Type B pancreatic cell (in vitro differentiated cells): ENCODE data around the gene ANKRD17. TPM values are rescaled to one million over a fixed set of nuclear protein-coding genes. Genes with fewer than 3 reads are reported as not detected.

ENCODE experiments used
- DNase-seq: peaks from one replicate; pipeline ENCODE4 v3.0.0; 2021; ENCODE audit warnings: mixed read lengths; ENCODE audit not compliant: unreplicated experiment; ENCODE audit errors: extremely low spot score
- H3K27ac Mint-ChIP-seq: 2 replicates; pipeline ENCODE4 v1.8.0; 2021; ENCODE audit warnings: mild to moderate bottlenecking, mixed read lengths
- H3K27me3 Mint-ChIP-seq: 2 replicates; pipeline ENCODE4 v1.8.0; 2021; ENCODE audit warnings: mixed read lengths
- H3K36me3 Mint-ChIP-seq: 2 replicates; pipeline ENCODE4 v1.8.0; 2021; ENCODE audit warnings: mixed read lengths
- H3K4me1 Mint-ChIP-seq: one replicate; pipeline ENCODE4 v1.8.0; 2021; ENCODE audit warnings: mixed read lengths; ENCODE audit not compliant: unreplicated experiment
- H3K4me3 Mint-ChIP-seq: 2 replicates; pipeline ENCODE4 v1.8.0; 2021; ENCODE audit warnings: mild to moderate bottlenecking, mixed read lengths
- H3K9me3 Mint-ChIP-seq: 2 replicates; pipeline ENCODE4 v1.8.0; 2021; ENCODE audit warnings: mixed read lengths
- CTCF ChIP-seq: fragments of 200-600 bp; sonication (generic); conservative IDR thresholded peaks from 2 replicates; pipeline ENCODE4 v1.5.0; 2021; ENCODE audit warnings: antibody characterized with exemption, mild to moderate bottlenecking
- total RNA-seq: library from RNA; stranded (reverse); gene quantifications from 2 replicates; pipeline ENCODE4 v1.2.1, GENCODE V29; 2021; ENCODE audit warnings: low replicate concordance

The ANKRD17 gene
- total RNA-seq, 1 donor from 2014 or later: 77.7 TPM

- no peak for DNase-seq
- no peak overlapping the region for H3K27ac Mint-ChIP-seq
- peak; percentile 60 for TF ChIP-seq CTCF
- no peaks in the 10 kb centered on the region for H3K27me3 Mint-ChIP-seq
- peaks cover 19% of the 10 kb centered on the region for H3K36me3 Mint-ChIP-seq
- H3K4me1 Mint-ChIP-seq: no peaks in the 10 kb centered on the region
- no peak overlapping the region for H3K4me3 Mint-ChIP-seq
- no peaks in the 10 kb centered on the region for H3K9me3 Mint-ChIP-seq
Observed at GRCh38 chr4:73127839-73128453, 130.7 kb downstream of the ANKRD17 start.

GRCh38 chr4:73109493-73109892 lies 149.1 kb downstream of the ANKRD17 start:
- Mint-ChIP-seq H3K9me3 (no peaks in the 10 kb centered on the region), H3K4me3 (no peak overlapping the region), H3K27ac (no peak overlapping the region), H3K4me1 (no peaks in the 10 kb centered on the region), H3K36me3 (peaks cover 18% of the 10 kb centered on the region), H3K27me3 (no peaks in the 10 kb centered on the region)
- DNase-seq: no peak
- TF ChIP-seq CTCF: no peak

- TF ChIP-seq CTCF: no peak
- Mint-ChIP-seq H3K27me3 (no peaks in the 10 kb centered on the region), H3K9me3 (no peaks in the 10 kb centered on the region), H3K4me3 (no peak overlapping the region), H3K27ac (no peak overlapping the region), H3K4me1 (no peaks in the 10 kb centered on the region), H3K36me3 (peaks cover 16% of the 10 kb centered on the region)
- DNase-seq: no peak
Observed at GRCh38 chr4:73104695-73105094, 153.9 kb downstream of the ANKRD17 start.

- no peak for DNase-seq
- no peak overlapping the region for H3K27ac Mint-ChIP-seq
Observed at GRCh38 chr4:73103799-73104503, 154.6 kb downstream of the ANKRD17 start.

GRCh38 chr4:73099143-73099542 lies 159.5 kb downstream of the ANKRD17 start:
- Mint-ChIP-seq H3K9me3 (no peaks in the 10 kb centered on the region), H3K4me1 (no peaks in the 10 kb centered on the region), H3K27ac (peak overlapping the region; percentile 23), H3K36me3 (peaks cover 14% of the 10 kb centered on the region), H3K27me3 (no peaks in the 10 kb centered on the region), H3K4me3 (no peak overlapping the region)
- TF ChIP-seq CTCF: no peak
- no peak for DNase-seq

More at GRCh38 chr4:73103799-73104503, 154.6 kb downstream of the ANKRD17 start:
- Mint-ChIP-seq H3K4me3 (no peak overlapping the region), H3K27me3 (no peaks in the 10 kb centered on the region), H3K9me3 (no peaks in the 10 kb centered on the region), H3K36me3 (peaks cover 16% of the 10 kb centered on the region), H3K4me1 (no peaks in the 10 kb centered on the region)
- no peak for TF ChIP-seq CTCF
